Parathyroid adenoma (tissue), 2 donors: ENCODE measurements around the gene ANP32A.

Source experiments
- H2AFZ ChIP-seq: fragments of 300-600 bp; sonication (generic); one replicate; pipeline ENCODE4 v1.7.0; 2017; ENCODE audit warnings: antibody characterized with exemption, mild to moderate bottlenecking
- H3K27ac ChIP-seq: fragments of 300-600 bp; sonication (generic); one replicate; pipeline ENCODE4 v1.7.0; 2017
- H3K27me3 ChIP-seq: fragments of 300-600 bp; sonication (generic); one replicate; pipeline ENCODE4 v1.7.0; 2017; ENCODE audit warnings: low read length; ENCODE audit not compliant: control insufficient read depth, insufficient read depth
- H3K36me3 ChIP-seq: fragments of 300-600 bp; sonication (generic); one replicate; pipeline ENCODE4 v1.7.0; 2017; ENCODE audit warnings: low read length; ENCODE audit not compliant: control insufficient read depth, insufficient read depth
- H3K4me1 ChIP-seq: fragments of 300-600 bp; sonication (generic); one replicate; pipeline ENCODE4 v1.7.0; 2017; ENCODE audit warnings: control low read depth
- H3K4me2 ChIP-seq: fragments of 300-600 bp; sonication (generic); one replicate; pipeline ENCODE4 v1.7.0; 2017; ENCODE audit warnings: low read length
- H3K4me3 ChIP-seq: fragments of 300-600 bp; sonication (generic); one replicate; pipeline ENCODE4 v1.7.0; 2017; ENCODE audit warnings: low read depth, low read length
- H3K79me2 ChIP-seq: fragments of 300-600 bp; sonication (generic); one replicate; pipeline ENCODE4 v1.7.0; 2017; ENCODE audit warnings: control low read depth
- H3K9ac ChIP-seq: fragments of 300-600 bp; sonication (generic); one replicate; pipeline ENCODE4 v1.7.0; 2017; ENCODE audit warnings: mild to moderate bottlenecking
- H3K9me3 ChIP-seq: fragments of 300-600 bp; sonication (generic); one replicate; pipeline ENCODE4 v1.7.0; 2017; ENCODE audit warnings: low read length; ENCODE audit not compliant: control insufficient read depth
- CTCF ChIP-seq: fragments of 300-600 bp; sonication (generic); IDR thresholded peaks from one replicate; pipeline ENCODE4 v1.7.0; 2017; ENCODE audit warnings: antibody characterized with exemption, mild to moderate bottlenecking
- donor health status: primary hyperparathyroidism.

Gene ANP32A

GRCh38 chr15:68730976-68731897 lies 89.5 kb downstream of the ANP32A start:
- Histone ChIP-seq H3K79me2 (no peaks in the 10 kb centered on the region), H3K4me1 (peaks cover 12% of the 10 kb centered on the region), H3K9me3 (no peaks in the 10 kb centered on the region), H3K4me3 (no peak overlapping the region), H3K36me3 (no peaks in the 10 kb centered on the region), H3K27me3 (no peaks in the 10 kb centered on the region), H3K27ac (no peak overlapping the region), H3K9ac (no peak overlapping the region), H3K4me2 (no peak overlapping the region), H2AFZ (peak overlapping the region; percentile 17)
- TF ChIP-seq CTCF, result no peak

- Histone ChIP-seq H3K9ac (no peak overlapping the region), H3K27me3 (no peaks in the 10 kb centered on the region), H3K79me2 (no peaks in the 10 kb centered on the region), H3K4me2 (peak overlapping the region; percentile 9), H2AFZ (no peak overlapping the region), H3K4me3 (no peak overlapping the region), H3K36me3 (no peaks in the 10 kb centered on the region), H3K27ac (no peak overlapping the region), H3K9me3 (no peaks in the 10 kb centered on the region), H3K4me1 (peaks cover 9% of the 10 kb centered on the region)
- TF ChIP-seq CTCF, result peak; percentile 32
Measured at GRCh38 chr15:68730471-68730919, 90.2 kb downstream of the ANP32A start.

GRCh38 chr15:68729789-68730411 lies 90.8 kb downstream of the ANP32A start:
- Histone ChIP-seq H3K4me2 (peak overlapping the region; percentile 9), H2AFZ (no peak overlapping the region), H3K27ac (peak overlapping the region; percentile 24), H3K36me3 (no peaks in the 10 kb centered on the region), H3K4me3 (no peak overlapping the region), H3K9ac (no peak overlapping the region), H3K79me2 (no peaks in the 10 kb centered on the region), H3K27me3 (no peaks in the 10 kb centered on the region), H3K4me1 (peaks cover 9% of the 10 kb centered on the region), H3K9me3 (no peaks in the 10 kb centered on the region)
- TF ChIP-seq CTCF, result no peak
